Measurements from ENCODE around the gene RANBP9. TPM values are rescaled to one million over a fixed set of nuclear protein-coding genes. Genes with fewer than 3 reads are reported as not detected.

RANBP9 gene
- total and polyA plus RNA-seq, 8 donors: 9.6 to 22.2 (median 16.6) TPM

DNA sequence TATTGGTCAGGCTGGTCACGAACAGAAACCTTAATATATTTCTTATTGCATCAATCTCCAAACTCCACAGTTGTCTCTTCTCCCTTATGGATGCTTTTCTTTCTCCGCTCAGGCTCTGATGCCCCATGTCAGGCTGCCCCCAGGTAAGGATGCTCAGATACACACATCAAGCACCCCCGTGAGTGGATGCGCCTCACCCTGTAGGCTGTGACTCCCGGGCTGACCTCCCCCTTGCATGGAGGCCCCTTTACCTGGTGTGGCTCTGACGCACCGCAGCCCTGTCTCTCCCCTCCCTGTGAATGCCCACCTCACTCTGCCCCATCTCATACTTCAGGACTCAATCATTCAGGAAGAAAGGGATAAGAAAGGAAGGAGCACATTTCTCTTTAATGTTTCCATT lies 19.1 kb upstream of the RANBP9 start:
- Histone ChIP-seq H3K9me3 (no peaks in the 10 kb centered on the region), H3K27me3 (no peaks in the 10 kb centered on the region), H3K36me3 (no peaks in the 10 kb centered on the region), H3K4me3 (no peak overlapping the region), H3K4me1 (no peaks in the 10 kb centered on the region), H3K27ac (no peak overlapping the region)
- WGBS, 2 donors: 81 to 82% methylated on average over 7 of the region's 7 CpGs
- no peak for ATAC-seq
- TF ChIP-seq, protein P1, sequence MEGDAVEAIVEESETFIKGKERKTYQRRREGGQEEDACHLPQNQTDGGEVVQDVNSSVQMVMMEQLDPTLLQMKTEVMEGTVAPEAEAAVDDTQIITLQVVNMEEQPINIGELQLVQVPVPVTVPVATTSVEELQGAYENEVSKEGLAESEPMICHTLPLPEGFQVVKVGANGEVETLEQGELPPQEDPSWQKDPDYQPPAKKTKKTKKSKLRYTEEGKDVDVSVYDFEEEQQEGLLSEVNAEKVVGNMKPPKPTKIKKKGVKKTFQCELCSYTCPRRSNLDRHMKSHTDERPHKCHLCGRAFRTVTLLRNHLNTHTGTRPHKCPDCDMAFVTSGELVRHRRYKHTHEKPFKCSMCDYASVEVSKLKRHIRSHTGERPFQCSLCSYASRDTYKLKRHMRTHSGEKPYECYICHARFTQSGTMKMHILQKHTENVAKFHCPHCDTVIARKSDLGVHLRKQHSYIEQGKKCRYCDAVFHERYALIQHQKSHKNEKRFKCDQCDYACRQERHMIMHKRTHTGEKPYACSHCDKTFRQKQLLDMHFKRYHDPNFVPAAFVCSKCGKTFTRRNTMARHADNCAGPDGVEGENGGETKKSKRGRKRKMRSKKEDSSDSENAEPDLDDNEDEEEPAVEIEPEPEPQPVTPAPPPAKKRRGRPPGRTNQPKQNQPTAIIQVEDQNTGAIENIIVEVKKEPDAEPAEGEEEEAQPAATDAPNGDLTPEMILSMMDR (IDR thresholded peaks at IDR 0.05): no peak
- no peak for DNase-seq
- no peak for FAIRE-seq
- intact Hi-C loops (cut with DNase I): no loop called here

DNA sequence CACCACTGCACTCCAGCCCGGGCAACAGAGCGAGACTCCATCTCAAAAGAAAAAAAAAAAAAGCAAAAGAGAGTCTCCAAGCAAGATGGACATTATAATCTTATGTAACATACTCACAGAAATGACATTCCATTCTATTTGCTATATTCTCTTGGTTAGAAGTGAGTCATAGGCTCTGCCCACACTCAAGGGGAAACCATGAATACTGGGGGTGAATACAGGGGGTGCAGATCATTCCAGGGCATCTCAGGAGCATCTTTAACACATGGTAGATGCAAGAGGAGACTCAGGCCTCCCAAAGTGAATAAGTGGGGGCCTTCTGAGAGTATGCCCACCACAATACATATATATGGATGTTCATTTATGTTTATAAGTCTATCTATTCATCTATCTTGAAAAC lies 18.3 kb upstream of the RANBP9 start:
- no peaks in the 10 kb centered on the region for H3K27me3 ChIP-seq
- H3K36me3 ChIP-seq: no peaks in the 10 kb centered on the region
- WGBS, 2 donors: 96 to 100% methylated on average over 2 of the region's 2 CpGs
- DNase-seq (no peak), FAIRE-seq (no peak), ATAC-seq (no peak)
- intact Hi-C loops (cut with DNase I): no loop called here
- H3K4me1 ChIP-seq: no peaks in the 10 kb centered on the region
- no peak overlapping the region for H3K27ac ChIP-seq
- H3K4me3 ChIP-seq: no peak overlapping the region
- TF ChIP-seq, protein P1 (IDR thresholded peaks at IDR 0.05): no peak
- H3K9me3 ChIP-seq: no peaks in the 10 kb centered on the region

DNA sequence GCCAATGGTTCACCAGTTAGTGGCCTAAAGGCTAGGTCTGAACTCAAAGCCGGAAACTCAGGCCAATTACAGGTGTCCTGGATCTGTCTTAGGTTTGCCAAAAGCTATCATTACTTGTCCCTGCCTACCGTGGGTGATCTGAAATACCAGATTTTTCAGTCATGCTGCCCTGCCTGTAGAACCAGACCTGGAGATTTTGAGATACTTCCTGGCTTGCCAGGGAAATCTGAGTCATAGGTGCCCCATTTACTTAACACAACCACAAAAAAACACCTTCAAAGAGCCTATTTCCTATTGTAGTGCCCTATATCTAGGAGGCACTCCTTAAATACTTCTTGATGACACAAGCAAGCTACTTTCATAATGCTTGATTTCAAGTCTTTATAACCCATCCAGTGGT lies 13.9 kb upstream of the RANBP9 start:
- no peak for DNase-seq
- H3K4me1 ChIP-seq: no peaks in the 10 kb centered on the region
- intact Hi-C loops (cut with DNase I): no loop called here
- no peak for FAIRE-seq
- H3K36me3 ChIP-seq: no peaks in the 10 kb centered on the region
- TF ChIP-seq, protein P1 (IDR thresholded peaks at IDR 0.05): no peak
- 47 to 66% methylated on average over 2 of the region's 2 CpGs for WGBS, 2 donors
- no peaks in the 10 kb centered on the region for H3K9me3 ChIP-seq
- H3K4me3 ChIP-seq: no peak overlapping the region
- ATAC-seq: peak in 3 of 4 donors; percentile 35 to 56 (median 45)
- H3K27me3 ChIP-seq: no peaks in the 10 kb centered on the region
- H3K27ac ChIP-seq: no peak overlapping the region

DNA sequence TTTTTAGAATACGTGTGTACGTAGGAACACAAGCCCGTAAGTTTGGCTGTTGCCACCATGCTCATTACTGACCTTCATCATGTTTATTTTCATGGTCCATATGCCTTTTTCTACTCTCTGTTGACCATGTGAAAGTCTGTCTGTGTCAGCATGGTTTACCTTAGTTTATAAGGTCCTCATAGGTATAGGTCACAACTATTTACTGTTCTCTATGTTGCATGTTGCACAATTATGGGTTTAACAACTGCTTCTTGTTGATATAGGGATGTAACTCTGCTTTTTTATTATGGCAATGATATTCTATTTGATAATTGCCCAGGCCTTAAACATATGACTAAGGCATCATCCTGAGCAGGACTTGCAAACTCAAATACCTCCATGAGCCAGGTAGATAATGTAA lies 13.4 kb upstream of the RANBP9 start:
- H3K4me1 ChIP-seq: no peaks in the 10 kb centered on the region
- DNase-seq: no peak
- no peaks in the 10 kb centered on the region for H3K27me3 ChIP-seq
- no peaks in the 10 kb centered on the region for H3K9me3 ChIP-seq
- no peak overlapping the region for H3K27ac ChIP-seq
- intact Hi-C loops (cut with DNase I): no loop called here
- no peaks in the 10 kb centered on the region for H3K36me3 ChIP-seq
- ATAC-seq: no peak
- TF ChIP-seq, protein P1 (IDR thresholded peaks at IDR 0.05): no peak
- no peak for FAIRE-seq
- WGBS, 2 donors: 94 to 97% methylated on average over 3 of the region's 3 CpGs
- no peak overlapping the region for H3K4me3 ChIP-seq

DNA sequence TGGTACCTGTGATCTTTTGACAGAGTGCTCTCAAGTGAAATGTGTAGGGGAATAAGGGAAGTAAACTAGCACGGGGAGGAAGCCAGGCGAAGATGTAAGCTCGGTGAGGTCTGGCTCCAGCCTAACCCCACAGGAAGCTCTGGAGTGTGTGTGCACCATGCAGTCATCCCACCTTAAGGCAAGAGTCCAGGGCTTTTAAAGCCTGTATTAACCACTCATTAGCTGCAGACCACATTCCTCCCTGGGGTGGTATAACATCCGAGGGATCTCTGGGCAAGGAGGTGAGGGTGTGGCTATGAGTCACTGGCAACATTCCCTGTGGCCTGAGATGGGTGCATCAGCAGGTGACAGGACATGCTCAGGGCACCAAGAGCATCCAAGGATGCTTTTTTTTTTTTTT lies 12.5 kb upstream of the RANBP9 start:
- ATAC-seq: no peak
- no peak for FAIRE-seq
- no peaks in the 10 kb centered on the region for H3K4me1 ChIP-seq
- 57 to 79% methylated on average over 4 of the region's 4 CpGs for WGBS, 2 donors
- no peak for DNase-seq
- H3K36me3 ChIP-seq: no peaks in the 10 kb centered on the region
- intact Hi-C loops (cut with DNase I): no loop called here
- no peak overlapping the region for H3K4me3 ChIP-seq
- no peak overlapping the region for H3K27ac ChIP-seq
- TF ChIP-seq, protein P1 (IDR thresholded peaks at IDR 0.05): no peak
- H3K27me3 ChIP-seq: no peaks in the 10 kb centered on the region
- H3K9me3 ChIP-seq: no peaks in the 10 kb centered on the region

Measured in pancreas (tissue), 10 donors.